Measurements from ENCODE around the gene PKP3. TPM values are rescaled to one million over a fixed set of nuclear protein-coding genes. Genes with fewer than 3 reads are reported as not detected.
"Not testable (repeated sequence)": the region's sequence is repeated elsewhere in the genome, so short reads cannot be mapped to it uniquely, and the experiment has no call there.

The PKP3 gene
- polyA plus RNA-seq, 2 of the 4 experiments (the other 2 are of a cell fraction), result 12.1 to 25.9 TPM

DNA sequence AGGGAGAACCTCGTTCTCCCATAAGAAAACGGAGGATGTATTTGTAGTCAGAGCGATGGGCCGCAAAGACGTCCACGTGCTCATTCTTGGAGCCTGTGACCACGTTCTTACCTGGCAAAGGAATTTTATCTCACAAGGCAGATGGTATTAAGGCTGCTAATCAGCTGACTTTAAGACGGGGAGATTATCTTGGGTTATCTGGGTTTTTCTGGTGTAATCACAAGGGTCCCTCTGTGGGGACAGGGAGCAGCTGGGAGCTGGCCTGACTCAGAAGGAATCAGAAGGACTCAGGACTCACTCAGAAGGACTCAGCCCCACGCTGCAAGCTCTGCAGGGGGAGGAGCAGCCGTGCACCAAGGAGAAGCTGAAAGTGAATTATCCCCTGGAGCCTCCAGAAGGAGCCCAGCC is 28.2 kb downstream of the PKP3 start:
- POLR2A ChIA-PET, result interaction anchor here (1.1 kb wide), 1 partner anchor 26 kb away, joined by 3 read pairs; no protein-coding TSS in a partner anchor
- ATAC-seq (peak; percentile 16 to 20; a peak in 2 of 6 replicates), FAIRE-seq (no peak), DNase-seq (ENCODE audit: low read depth in 1 of 2, low spot score in 1 of 2) (no peak)
- CTCF ChIA-PET, result interaction anchor here (1.0 to 3.4 kb wide), 4 partner anchors 15 to 117 kb away, joined by 3 to 8 read pairs (median 6); no protein-coding TSS in a partner anchor
- Histone ChIP-seq H3K4me1 (peaks cover 1% of the 10 kb centered on the region; the same call in 1 of the 3 replicates), H3K9me3 (no peaks in the 10 kb centered on the region), H3K4me3 (no peak overlapping the region), H3K27ac (no peak overlapping the region), H3K4me2 (no peak overlapping the region)
- no peak for TF ChIP-seq RARB (CRISPR knock-in tag; IDR thresholded peaks at IDR 0.05)
- TF ChIP-seq, protein P1, sequence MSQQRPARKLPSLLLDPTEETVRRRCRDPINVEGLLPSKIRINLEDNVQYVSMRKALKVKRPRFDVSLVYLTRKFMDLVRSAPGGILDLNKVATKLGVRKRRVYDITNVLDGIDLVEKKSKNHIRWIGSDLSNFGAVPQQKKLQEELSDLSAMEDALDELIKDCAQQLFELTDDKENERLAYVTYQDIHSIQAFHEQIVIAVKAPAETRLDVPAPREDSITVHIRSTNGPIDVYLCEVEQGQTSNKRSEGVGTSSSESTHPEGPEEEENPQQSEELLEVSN (IDR thresholded peaks at IDR 0.05; ENCODE audit: borderline replicate concordance, low read depth), result no peak
- no peak for TF ChIP-seq BHLHE40 (IDR thresholded peaks at IDR 0.05; ENCODE audit: low read depth, low read length)
- no peak for TF ChIP-seq ZC3H11A (IDR thresholded peaks at IDR 0.05)
- TF ChIP-seq HOXA7 (CRISPR knock-in tag; IDR thresholded peaks at IDR 0.05), result no peak
- TF ChIP-seq KDM1A (IDR thresholded peaks at IDR 0.05; ENCODE audit: low read depth), result no peak
- WGBS (ENCODE audit: missing lambda C conversion rate), result 66% methylated on average over 10 of the region's 10 CpGs

DNA sequence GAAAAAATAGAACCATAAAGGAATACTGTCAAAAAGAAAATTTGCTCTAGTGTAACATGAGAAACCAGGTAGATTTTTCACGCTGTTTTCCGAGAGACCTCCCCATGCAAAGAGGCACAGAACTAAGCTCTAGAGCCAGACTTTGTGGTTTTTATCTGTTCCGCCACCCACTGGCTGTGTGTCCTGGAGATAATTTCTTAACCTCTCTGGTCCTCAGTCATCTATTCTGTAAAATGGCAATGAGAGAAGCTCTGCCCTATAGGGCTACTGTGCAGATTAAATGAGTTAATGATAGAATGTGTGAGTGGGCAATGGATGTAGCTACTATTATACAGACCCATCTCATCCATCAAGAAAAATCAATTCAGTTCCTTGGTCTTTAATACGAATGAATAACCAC is 30.2 kb downstream of the PKP3 start:
- no peak overlapping the region for H3K27ac ChIP-seq
- 87% methylated on average over 4 of the region's 4 CpGs for WGBS (ENCODE audit: missing lambda C conversion rate)
- TF ChIP-seq ZNF302 (CRISPR knock-in tag; IDR thresholded peaks at IDR 0.05) (no peak), ZFP36 (IDR thresholded peaks at IDR 0.05; ENCODE audit: borderline replicate concordance, partially characterized antibody) (peak; percentile 32)
- H3K4me1 ChIP-seq, result no peaks in the 10 kb centered on the region
- no peak overlapping the region for H3K4me3 ChIP-seq
- POLR2A ChIA-PET, result no interaction called here
- ATAC-seq (no peak), DNase-seq (ENCODE audit: low read depth in 1 of 2, low spot score in 1 of 2) (no peak), FAIRE-seq (no peak)
- H3K9me3 ChIP-seq, result no peaks in the 10 kb centered on the region
- CTCF ChIA-PET, result interaction anchor here (1.1 to 3.4 kb wide), 4 partner anchors 12 to 119 kb away, joined by 4 to 8 read pairs (median 6); no protein-coding TSS in a partner anchor
- no peak overlapping the region for H3K4me2 ChIP-seq

DNA sequence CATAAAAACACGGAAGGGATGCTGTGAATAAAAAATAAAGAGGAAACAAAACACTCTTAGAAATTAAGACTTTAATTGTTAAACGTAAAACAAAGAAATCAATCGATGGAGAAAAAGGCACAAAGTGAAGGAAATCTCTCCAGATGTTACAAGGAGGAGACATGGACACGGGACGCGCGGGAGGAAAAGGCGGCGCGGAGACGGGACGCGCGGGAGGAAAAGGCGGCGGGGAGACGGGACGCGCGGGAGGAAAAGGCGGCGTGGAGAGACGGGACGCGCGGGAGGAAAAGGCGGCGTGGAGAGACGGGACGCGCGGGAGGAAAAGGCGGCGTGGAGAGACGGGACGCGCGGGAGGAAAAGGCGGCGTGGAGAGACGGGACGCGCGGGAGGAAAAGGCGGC is 30.8 kb downstream of the PKP3 start:
- POLR2A ChIA-PET; ATAC-seq; H3K4me3 ChIP-seq; H3K9me3 ChIP-seq; FAIRE-seq; DNase-seq (ENCODE audit: low read depth in 1 of 2, low spot score in 1 of 2); H3K4me1 ChIP-seq; H3K4me2 ChIP-seq; H3K27ac ChIP-seq: not testable (repeated sequence)
- 84% methylated on average over 28 of the region's 45 CpGs for WGBS (ENCODE audit: missing lambda C conversion rate)
- CTCF ChIA-PET, result interaction anchor here (1.1 to 3.4 kb wide), 4 partner anchors 12 to 119 kb away, joined by 4 to 8 read pairs (median 6); no protein-coding TSS in a partner anchor

DNA sequence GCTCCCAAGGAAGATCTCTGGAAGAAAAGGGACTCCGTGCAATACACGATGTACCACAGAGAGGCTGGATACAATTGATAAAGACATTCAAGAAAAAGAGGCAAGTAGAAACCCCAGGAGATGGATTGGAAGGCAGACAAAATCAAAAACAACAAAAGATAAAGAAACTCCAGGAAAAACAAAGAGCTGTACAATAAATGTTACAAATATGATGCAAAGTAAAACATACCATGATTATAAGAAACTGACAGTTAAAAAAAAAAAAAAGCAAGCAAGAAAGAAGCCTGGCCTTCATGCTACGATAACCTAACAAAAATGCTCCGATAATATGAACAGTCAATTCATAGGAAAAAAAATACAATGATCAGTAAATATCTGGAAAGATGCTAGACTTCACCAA is 31.3 kb downstream of the PKP3 start:
- ChIA-PET CTCF (interaction anchor here (1.0 to 4.7 kb wide), 4 partner anchors 10 to 48 kb away, joined by 3 to 29 read pairs (median 4); partner anchors contain the start of gene SIGIRR), POLR2A (no interaction called here)
- Histone ChIP-seq H3K4me3 (no peak overlapping the region), H3K9me3 (no peaks in the 10 kb centered on the region), H3K27ac (no peak overlapping the region), H3K4me1 (no peaks in the 10 kb centered on the region), H3K4me2 (no peak overlapping the region)
- no peak for FAIRE-seq
- TF ChIP-seq POLR2A (IDR thresholded peaks at IDR 0.05; ENCODE audit: low read length) (no peak), RNF2 (IDR thresholded peaks at IDR 0.05; ENCODE audit: borderline replicate concordance, low read depth) (no peak), FOXS1 (CRISPR knock-in tag; IDR thresholded peaks at IDR 0.05) (no peak), FOSB (CRISPR knock-in tag; IDR thresholded peaks at IDR 0.05) (no peak), CBX2 (IDR thresholded peaks at IDR 0.05; ENCODE audit: borderline replicate concordance, low read depth) (no peak), MYC (IDR thresholded peaks at IDR 0.05; ENCODE audit: borderline replicate concordance, low read length) (no peak), TP53 (CRISPR knock-in tag; IDR thresholded peaks at IDR 0.05) (no peak), KDM1A (IDR thresholded peaks at IDR 0.05; ENCODE audit: low read depth) (no peak), TFCP2L1 (CRISPR knock-in tag; IDR thresholded peaks at IDR 0.05) (no peak), HDAC2 (IDR thresholded peaks at IDR 0.05) (no peak), HOXB13 (CRISPR knock-in tag; IDR thresholded peaks at IDR 0.05; ENCODE audit: low read depth) (no peak), BHLHE40 (IDR thresholded peaks at IDR 0.05; ENCODE audit: low read depth, low read length) (no peak), EP300 (IDR thresholded peaks at IDR 0.05) (no peak), ZC3H11A (IDR thresholded peaks at IDR 0.05) (no peak), CEBPB (IDR thresholded peaks at IDR 0.05) (no peak)
- TF ChIP-seq, protein P2, sequence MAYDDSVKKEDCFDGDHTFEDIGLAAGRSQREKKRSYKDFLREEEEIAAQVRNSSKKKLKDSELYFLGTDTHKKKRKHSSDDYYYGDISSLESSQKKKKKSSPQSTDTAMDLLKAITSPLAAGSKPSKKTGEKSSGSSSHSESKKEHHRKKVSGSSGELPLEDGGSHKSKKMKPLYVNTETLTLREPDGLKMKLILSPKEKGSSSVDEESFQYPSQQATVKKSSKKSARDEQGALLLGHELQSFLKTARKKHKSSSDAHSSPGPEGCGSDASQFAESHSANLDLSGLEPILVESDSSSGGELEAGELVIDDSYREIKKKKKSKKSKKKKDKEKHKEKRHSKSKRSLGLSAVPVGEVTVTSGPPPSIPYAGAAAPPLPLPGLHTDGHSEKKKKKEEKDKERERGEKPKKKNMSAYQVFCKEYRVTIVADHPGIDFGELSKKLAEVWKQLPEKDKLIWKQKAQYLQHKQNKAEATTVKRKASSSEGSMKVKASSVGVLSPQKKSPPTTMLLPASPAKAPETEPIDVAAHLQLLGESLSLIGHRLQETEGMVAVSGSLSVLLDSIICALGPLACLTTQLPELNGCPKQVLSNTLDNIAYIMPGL (CRISPR knock-in tag; IDR thresholded peaks at IDR 0.05; ENCODE audit: borderline replicate concordance), result no peak
- TF ChIP-seq, protein P3, sequence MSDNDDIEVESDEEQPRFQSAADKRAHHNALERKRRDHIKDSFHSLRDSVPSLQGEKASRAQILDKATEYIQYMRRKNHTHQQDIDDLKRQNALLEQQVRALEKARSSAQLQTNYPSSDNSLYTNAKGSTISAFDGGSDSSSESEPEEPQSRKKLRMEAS (IDR thresholded peaks at IDR 0.05), result no peak
- TF ChIP-seq, protein P4, sequence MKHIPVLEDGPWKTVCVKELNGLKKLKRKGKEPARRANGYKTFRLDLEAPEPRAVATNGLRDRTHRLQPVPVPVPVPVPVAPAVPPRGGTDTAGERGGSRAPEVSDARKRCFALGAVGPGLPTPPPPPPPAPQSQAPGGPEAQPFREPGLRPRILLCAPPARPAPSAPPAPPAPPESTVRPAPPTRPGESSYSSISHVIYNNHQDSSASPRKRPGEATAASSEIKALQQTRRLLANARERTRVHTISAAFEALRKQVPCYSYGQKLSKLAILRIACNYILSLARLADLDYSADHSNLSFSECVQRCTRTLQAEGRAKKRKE (CRISPR knock-in tag; IDR thresholded peaks at IDR 0.05; ENCODE audit: low read depth), result no peak
- TF ChIP-seq, protein P5, sequence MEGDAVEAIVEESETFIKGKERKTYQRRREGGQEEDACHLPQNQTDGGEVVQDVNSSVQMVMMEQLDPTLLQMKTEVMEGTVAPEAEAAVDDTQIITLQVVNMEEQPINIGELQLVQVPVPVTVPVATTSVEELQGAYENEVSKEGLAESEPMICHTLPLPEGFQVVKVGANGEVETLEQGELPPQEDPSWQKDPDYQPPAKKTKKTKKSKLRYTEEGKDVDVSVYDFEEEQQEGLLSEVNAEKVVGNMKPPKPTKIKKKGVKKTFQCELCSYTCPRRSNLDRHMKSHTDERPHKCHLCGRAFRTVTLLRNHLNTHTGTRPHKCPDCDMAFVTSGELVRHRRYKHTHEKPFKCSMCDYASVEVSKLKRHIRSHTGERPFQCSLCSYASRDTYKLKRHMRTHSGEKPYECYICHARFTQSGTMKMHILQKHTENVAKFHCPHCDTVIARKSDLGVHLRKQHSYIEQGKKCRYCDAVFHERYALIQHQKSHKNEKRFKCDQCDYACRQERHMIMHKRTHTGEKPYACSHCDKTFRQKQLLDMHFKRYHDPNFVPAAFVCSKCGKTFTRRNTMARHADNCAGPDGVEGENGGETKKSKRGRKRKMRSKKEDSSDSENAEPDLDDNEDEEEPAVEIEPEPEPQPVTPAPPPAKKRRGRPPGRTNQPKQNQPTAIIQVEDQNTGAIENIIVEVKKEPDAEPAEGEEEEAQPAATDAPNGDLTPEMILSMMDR (IDR thresholded peaks at IDR 0.05), result no peak
- WGBS (ENCODE audit: missing lambda C conversion rate), result 84% methylated on average over 4 of the region's 4 CpGs
- no peak for ATAC-seq
- no peak for DNase-seq (ENCODE audit: low read depth in 1 of 2, low spot score in 1 of 2)
